ENCODE data around the gene CNTNAP2. TPM values are rescaled to one million over a fixed set of nuclear protein-coding genes. Genes with fewer than 3 reads are reported as not detected.

Gene CNTNAP2
- polyA plus RNA-seq, 6 donors from 2014 or later: 38.2 to 132 (median 77.9) TPM

DNA sequence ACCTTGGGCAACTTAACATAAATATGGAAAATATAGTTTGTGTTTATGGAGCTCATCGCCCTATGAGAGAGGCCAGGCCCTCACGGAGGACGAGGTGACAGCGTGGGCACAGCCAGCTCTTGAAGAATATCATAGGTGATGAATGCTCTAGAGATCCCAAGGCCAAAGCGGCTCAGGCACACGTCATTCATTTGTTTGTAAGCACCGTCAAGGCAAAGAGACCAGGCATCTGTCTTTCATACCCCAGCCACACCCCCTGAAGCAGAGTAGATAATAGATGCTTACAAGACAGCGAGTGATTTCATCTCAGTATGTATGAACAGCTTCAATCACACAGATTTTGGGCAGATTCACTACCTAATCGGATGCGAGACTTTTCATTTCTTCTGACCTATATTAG is 2231.9 kb downstream of the CNTNAP2 start:
- no peak for ATAC-seq (ENCODE audit: low read depth in 2 of 2)
- Mint-ChIP-seq H3K4me1 (peaks cover 0 to 66% (median 49%) of the 10 kb centered on the region in 3 donors), H3K36me3 (peaks cover 8 to 20% of the 10 kb centered on the region in 2 donors), H3K27ac (peak overlapping the region in 2 of 6 donors; percentile 24 to 60), H3K27me3 (peaks cover 0 to 10% (median 0%) of the 10 kb centered on the region in 3 donors), H3K9me3 (peaks cover 0 to 5% (median 2%) of the 10 kb centered on the region in 7 donors), H3K4me3 (no peak overlapping the region)
- no peak for DNase-seq

- Mint-ChIP-seq H3K4me1 (peaks cover 0 to 46% (median 43%) of the 10 kb centered on the region in 3 donors), H3K4me3 (no peak overlapping the region), H3K27me3 (peaks cover 0 to under 1% (median 0%) of the 10 kb centered on the region in 3 donors), H3K9me3 (peaks cover 8 to 18% (median 15%) of the 10 kb centered on the region in 7 donors), H3K36me3 (peaks cover 21 to 32% of the 10 kb centered on the region in 2 donors), H3K27ac (peak overlapping the region in 3 of 6 donors; percentile 20 to 87 (median 29))
- DNase-seq: no peak
- no peak for ATAC-seq (ENCODE audit: low read depth in 2 of 2)
These were observed 2239.7 kb downstream of the CNTNAP2 start for GRCh38 chr7:148356303-148356702.

- Mint-ChIP-seq H3K27me3 (no peaks in the 10 kb centered on the region), H3K36me3 (peaks cover 9 to 12% of the 10 kb centered on the region in 2 donors), H3K4me1 (peaks cover 0 to 25% (median 23%) of the 10 kb centered on the region in 3 donors), H3K9me3 (peaks cover 0 to 5% (median under 1%) of the 10 kb centered on the region in 7 donors), H3K27ac (peak overlapping the region in 3 of 6 donors; percentile 24 to 38 (median 32)), H3K4me3 (no peak overlapping the region)
- ATAC-seq (ENCODE audit: low read depth in 2 of 2) (no peak), DNase-seq (no peak)
These were observed 2245.9 kb downstream of the CNTNAP2 start for GRCh38 chr7:148362541-148362940.

- peaks cover 5 to 26% (median 9%) of the 10 kb centered on the region in 3 donors for H3K4me1 Mint-ChIP-seq
- peak overlapping the region in 4 of 6 donors; percentile 29 to 87 (median 66) for H3K27ac Mint-ChIP-seq
- H3K36me3 Mint-ChIP-seq: peaks cover 9 to 15% of the 10 kb centered on the region in 2 donors
- no peaks in the 10 kb centered on the region for H3K27me3 Mint-ChIP-seq
- no peak for ATAC-seq (ENCODE audit: low read depth in 2 of 2)
- H3K4me3 Mint-ChIP-seq: peak overlapping the region in 1 of 8 donors; percentile 41
- no peak for DNase-seq
- H3K9me3 Mint-ChIP-seq: peaks cover 0 to 7% (median 0%) of the 10 kb centered on the region in 7 donors
These were observed 2251.3 kb downstream of the CNTNAP2 start for GRCh38 chr7:148367731-148368475.

DNA sequence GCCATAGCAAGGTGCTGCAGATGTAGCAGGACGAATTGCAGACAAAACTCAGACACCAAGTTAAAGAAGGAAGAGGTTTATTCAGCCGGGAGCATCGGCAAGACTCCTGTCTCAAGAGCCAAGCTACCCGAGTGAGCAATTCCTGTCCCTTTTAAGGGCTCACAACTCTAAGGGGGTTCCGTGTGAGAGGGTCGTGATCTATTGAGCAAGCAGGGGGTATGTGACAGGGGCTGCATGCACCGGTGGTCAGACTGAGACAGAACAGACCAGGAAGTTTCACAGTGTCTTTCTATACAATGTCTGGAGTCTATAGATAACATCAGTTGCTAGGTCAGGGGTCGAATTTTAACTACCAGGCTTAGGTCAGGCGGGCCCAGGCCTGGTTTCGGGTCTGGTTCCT is 2252.0 kb downstream of the CNTNAP2 start:
- no peaks in the 10 kb centered on the region for H3K27me3 Mint-ChIP-seq
- H3K4me3 Mint-ChIP-seq: peak overlapping the region in 1 of 8 donors; percentile 41
- peak overlapping the region in 4 of 6 donors; percentile 29 to 87 (median 66) for H3K27ac Mint-ChIP-seq
- H3K4me1 Mint-ChIP-seq: peaks cover 5 to 24% (median 9%) of the 10 kb centered on the region in 3 donors
- peaks cover 0 to 7% (median 0%) of the 10 kb centered on the region in 7 donors for H3K9me3 Mint-ChIP-seq
- peaks cover 9 to 15% of the 10 kb centered on the region in 2 donors for H3K36me3 Mint-ChIP-seq
- DNase-seq (no peak), ATAC-seq (ENCODE audit: low read depth in 2 of 2) (no peak)

DNA sequence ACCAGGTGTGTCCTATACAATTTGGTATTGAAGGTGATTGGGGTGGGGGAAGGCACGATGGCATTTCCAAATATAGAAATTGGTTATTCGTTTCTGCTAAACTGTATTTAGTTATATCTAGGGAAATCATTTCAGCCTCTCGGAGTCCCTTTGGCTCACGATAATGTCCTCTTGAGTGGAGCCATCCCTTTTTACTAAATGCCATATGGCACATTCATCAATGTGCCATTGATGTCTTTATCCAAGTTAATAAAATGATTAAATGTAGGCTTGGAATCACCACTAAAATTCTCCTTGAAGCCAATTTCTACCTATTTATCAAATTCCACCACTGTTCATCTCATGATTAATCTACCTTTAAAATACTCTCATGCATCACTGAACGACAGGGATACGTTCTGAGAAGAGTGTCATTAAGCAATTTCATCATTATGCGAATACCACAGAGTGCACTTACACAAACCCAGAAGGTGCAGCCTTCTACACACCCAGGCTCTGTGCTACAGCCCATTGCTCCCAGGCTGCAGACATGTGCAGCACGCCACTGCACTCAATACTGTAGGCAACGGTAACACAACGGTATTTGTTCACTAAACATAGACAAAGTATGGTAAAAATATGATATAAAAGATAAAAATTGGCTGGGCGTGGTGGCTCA is 2254.8 kb downstream of the CNTNAP2 start:
- no peak for DNase-seq
- Mint-ChIP-seq H3K4me1 (peaks cover 5 to 20% (median 9%) of the 10 kb centered on the region in 3 donors), H3K9me3 (peaks cover 0 to 7% (median 0%) of the 10 kb centered on the region in 7 donors), H3K4me3 (no peak overlapping the region), H3K27ac (peak overlapping the region in 2 of 6 donors; percentile 22 to 73), H3K36me3 (peaks cover 9 to 17% of the 10 kb centered on the region in 2 donors), H3K27me3 (no peaks in the 10 kb centered on the region)
- ATAC-seq (ENCODE audit: low read depth in 2 of 2): no peak

DNA sequence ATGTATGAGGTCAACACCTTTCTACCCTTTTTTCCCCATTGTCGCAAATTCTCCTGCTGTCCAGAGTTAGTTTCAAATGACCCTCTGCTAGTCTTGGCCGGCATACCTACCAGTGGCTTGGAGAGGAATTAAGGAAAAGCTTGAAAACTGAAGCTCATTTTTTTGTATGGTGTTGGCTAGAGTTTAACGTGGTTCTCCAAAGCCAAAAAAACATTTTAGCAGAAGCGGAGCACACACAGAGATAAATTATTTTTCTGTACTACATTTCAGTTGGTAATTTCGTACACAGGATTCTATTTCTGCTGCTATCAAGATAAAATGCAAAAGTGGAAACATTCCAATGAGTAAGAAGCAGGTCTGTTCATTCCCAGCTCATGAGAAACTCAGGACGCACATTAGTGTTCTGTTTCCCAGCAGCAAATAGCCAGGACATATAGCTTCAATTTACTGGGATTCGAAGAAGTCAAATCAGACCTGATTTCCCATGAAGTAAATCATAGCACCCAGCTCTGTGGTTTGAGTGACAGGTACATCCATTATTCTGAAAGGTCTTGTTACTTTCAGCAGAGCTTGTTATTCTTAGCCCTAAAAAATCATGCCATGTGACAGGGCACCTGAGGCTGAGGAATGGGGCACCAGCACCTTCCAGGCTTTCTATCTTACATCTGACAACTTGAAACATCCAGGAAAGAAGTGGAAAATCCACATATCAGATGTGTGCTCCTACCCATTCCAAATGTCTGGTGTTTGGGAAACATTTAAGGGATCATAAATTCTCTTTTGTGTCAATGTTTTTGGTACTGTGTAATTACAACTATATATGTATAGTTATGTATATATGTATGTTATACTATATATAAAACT is 2258.0 kb downstream of the CNTNAP2 start:
- Mint-ChIP-seq H3K27ac (peak overlapping the region in 2 of 6 donors; percentile 6 to 13), H3K9me3 (no peaks in the 10 kb centered on the region), H3K36me3 (peaks cover 0 to 11% of the 10 kb centered on the region in 2 donors), H3K4me1 (peaks cover 5 to 8% (median 5%) of the 10 kb centered on the region in 3 donors), H3K4me3 (no peak overlapping the region), H3K27me3 (no peaks in the 10 kb centered on the region)
- ATAC-seq (ENCODE audit: low read depth in 2 of 2) (no peak), DNase-seq (no peak)

- Mint-ChIP-seq H3K27me3 (no peaks in the 10 kb centered on the region), H3K36me3 (peaks cover 15 to 18% of the 10 kb centered on the region in 2 donors), H3K27ac (no peak overlapping the region), H3K4me3 (no peak overlapping the region), H3K4me1 (peaks cover 0 to 7% (median 5%) of the 10 kb centered on the region in 3 donors), H3K9me3 (peaks cover 0 to 9% (median 5%) of the 10 kb centered on the region in 7 donors)
- ATAC-seq (ENCODE audit: low read depth in 2 of 2): no peak
- no peak for DNase-seq
These were observed 2263.1 kb downstream of the CNTNAP2 start for GRCh38 chr7:148379677-148380076.

GRCh38 chr7:148380596-148381419 is 2264.2 kb downstream of the CNTNAP2 start:
- H3K27ac Mint-ChIP-seq: peak overlapping the region in 3 of 6 donors; percentile 26 to 88 (median 54)
- ATAC-seq (ENCODE audit: low read depth in 2 of 2) (no peak), DNase-seq (no peak)
- peaks cover 0 to 11% (median 7%) of the 10 kb centered on the region in 3 donors for H3K4me1 Mint-ChIP-seq
- peaks cover 18 to 23% of the 10 kb centered on the region in 2 donors for H3K36me3 Mint-ChIP-seq
- H3K9me3 Mint-ChIP-seq: peaks cover 0 to 9% (median 5%) of the 10 kb centered on the region in 7 donors
- H3K4me3 Mint-ChIP-seq: no peak overlapping the region
- H3K27me3 Mint-ChIP-seq: no peaks in the 10 kb centered on the region

DNA sequence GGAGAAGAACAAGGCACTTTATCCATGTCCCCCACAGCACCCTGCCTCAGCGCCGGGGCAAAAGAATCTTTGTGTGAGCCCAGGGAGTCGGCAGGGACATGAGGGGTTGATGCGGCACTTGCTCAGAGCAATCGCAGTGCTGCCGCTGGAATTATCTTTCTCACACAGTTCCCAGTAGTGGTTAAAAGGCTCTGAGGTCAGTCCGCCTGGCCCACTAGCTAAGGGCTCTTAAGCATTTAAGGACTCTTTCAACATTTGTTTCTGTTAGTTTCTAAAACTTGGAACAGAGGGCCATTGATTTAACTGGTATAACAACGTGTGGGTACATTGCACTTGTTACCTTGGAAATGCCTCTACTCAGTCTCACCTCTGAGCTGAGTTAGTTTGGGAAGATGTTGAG is 2266.0 kb downstream of the CNTNAP2 start:
- H3K27me3 Mint-ChIP-seq: no peaks in the 10 kb centered on the region
- peaks cover 0 to 17% (median 7%) of the 10 kb centered on the region in 3 donors for H3K4me1 Mint-ChIP-seq
- H3K27ac Mint-ChIP-seq: no peak overlapping the region
- peaks cover 0 to 9% (median 5%) of the 10 kb centered on the region in 7 donors for H3K9me3 Mint-ChIP-seq
- no peak overlapping the region for H3K4me3 Mint-ChIP-seq
- no peak for DNase-seq
- peaks cover 18 to 28% of the 10 kb centered on the region in 2 donors for H3K36me3 Mint-ChIP-seq
- ATAC-seq (ENCODE audit: low read depth in 2 of 2): no peak

- Mint-ChIP-seq H3K9me3 (peaks cover 0 to 9% (median 5%) of the 10 kb centered on the region in 7 donors), H3K4me3 (no peak overlapping the region), H3K27ac (peak overlapping the region in 2 of 6 donors; percentile 82 to 84), H3K36me3 (peaks cover 18 to 28% of the 10 kb centered on the region in 2 donors), H3K4me1 (peaks cover 0 to 12% (median 7%) of the 10 kb centered on the region in 3 donors), H3K27me3 (no peaks in the 10 kb centered on the region)
- ATAC-seq (ENCODE audit: low read depth in 2 of 2) (no peak), DNase-seq (no peak)
These were observed 2267.1 kb downstream of the CNTNAP2 start for GRCh38 chr7:148383651-148384050.

All from naive B cell (primary cell).